H1 (cell line): ENCODE results near the gene NCAM1.

Experiments used
- ATF3 ChIP-seq: IDR thresholded peaks from 2 replicates; pipeline ENCODE4 v1.6.1; 2011; ENCODE audit warnings: low read depth, mild to moderate bottlenecking, low read length; ENCODE audit not compliant: insufficient read depth
- CEBPB ChIP-seq: IDR thresholded peaks from 2 replicates; pipeline ENCODE4 v1.6.1; 2012; ENCODE audit warnings: low read depth, low read length
- CTCF ChIP-seq, 3 experiments: IDR thresholded peaks; 1 replicate in 2 of 3; 2 replicates in 1 of 3; pipeline versions ENCODE4 v1.5.1 to v1.6.1; 2011; ENCODE audit warnings: low read length in 3 of 3, mild to moderate bottlenecking in 3 of 3, inconsistent platforms in 2 of 3, low read depth in 1 of 3, moderate library complexity in 1 of 3; ENCODE audit not compliant: insufficient read depth in 1 of 3; ENCODE audit errors: control extremely low read depth in 1 of 3
- GABPA ChIP-seq: IDR thresholded peaks from 2 replicates; pipeline ENCODE4 v1.6.1; 2011; ENCODE audit warnings: mild to moderate bottlenecking, low read length, moderate library complexity, borderline replicate concordance; ENCODE audit not compliant: insufficient read depth
- KDM4A ChIP-seq: IDR thresholded peaks from one replicate; pipeline ENCODE4 v1.7.1; 2012; ENCODE audit warnings: low read depth, mild to moderate bottlenecking, moderate library complexity, low read length, inconsistent platforms; ENCODE audit not compliant: severe bottlenecking
- MAX ChIP-seq: IDR thresholded peaks from 2 replicates; pipeline ENCODE4 v1.6.1; 2012; ENCODE audit warnings: inconsistent platforms
- POLR2A ChIP-seq, 2 experiments: IDR thresholded peaks; 1 replicate in 1 of 2; 2 replicates in 1 of 2; pipeline ENCODE4 v1.6.1; 2011; ENCODE audit warnings: low read depth in 2 of 2, low read length in 2 of 2, mild to moderate bottlenecking in 2 of 2; ENCODE audit errors: control extremely low read depth in 1 of 2
- POLR2AphosphoS5 ChIP-seq: IDR thresholded peaks from 2 replicates; pipeline ENCODE4 v1.6.1; 2011; ENCODE audit warnings: low read depth, low read length
- RAD21 ChIP-seq, 2 experiments: IDR thresholded peaks in 1 of 2; conservative IDR thresholded peaks in 1 of 2; 2 replicates each; pipeline ENCODE4 v1.6.1; 2011; ENCODE audit warnings: low read depth in 2 of 2, low read length in 2 of 2, improper control_type of control experiment in 1 of 2, inconsistent platforms in 1 of 2, mild to moderate bottlenecking in 1 of 2, moderate library complexity in 1 of 2
- SP1 ChIP-seq: IDR thresholded peaks from 2 replicates; pipeline ENCODE4 v1.6.1; 2011; ENCODE audit warnings: low read depth, low read length
- ZNF274 ChIP-seq: IDR thresholded peaks from 2 replicates; pipeline ENCODE4 v1.7.0; 2012; ENCODE audit warnings: low read length, borderline replicate concordance; ENCODE audit errors: extremely low read depth

GRCh38 chr11:112996994-112997393, 35.8 kb downstream of the NCAM1 start:
- TF ChIP-seq GABPA (no peak), SP1 (no peak), CTCF (IDR thresholded peaks at IDR 0.05; ENCODE audit: control extremely low read depth in 1 of 3, insufficient read depth in 1 of 3, low read depth in 1 of 3, low read length in 3 of 3) (no peak), CEBPB (no peak), POLR2AphosphoS5 (no peak), RAD21 (IDR thresholded peaks at IDR 0.05 in 1 of 2, conservative IDR thresholded peaks at IDR 0.05 in 1 of 2; ENCODE audit: low read depth in 2 of 2, low read length in 2 of 2) (no peak), POLR2A (IDR thresholded peaks at IDR 0.05; ENCODE audit: control extremely low read depth in 1 of 2, low read depth in 2 of 2, low read length in 2 of 2) (no peak), MAX (no peak), ZNF274 (no peak), ATF3 (no peak), KDM4A (no peak)
